UCSD-AML1 (cell line): Measurements from ENCODE around the gene ELOVL6.
"Not testable (repeated sequence)": the region's sequence is repeated elsewhere in the genome, so short reads cannot be mapped to it uniquely, and the experiment has no call there.

Experiments used
- DNase-seq: peaks from one replicate; lab custom pipeline; 2025; ENCODE audit not compliant: unreplicated experiment; lab: John Stamatoyannopoulos, UW

Gene ELOVL6

GRCh38 chr4:110039164-110039563 lies 159.3 kb downstream of the ELOVL6 start:
- not testable (repeated sequence) for DNase-seq

- peak; percentile 18 for DNase-seq
Measured at GRCh38 chr4:110034026-110034393, 164.4 kb downstream of the ELOVL6 start.

GRCh38 chr4:110033355-110034025 lies 164.9 kb downstream of the ELOVL6 start:
- DNase-seq, result no peak

GRCh38 chr4:110032603-110033002 lies 165.8 kb downstream of the ELOVL6 start:
- peak; percentile 54 for DNase-seq

- DNase-seq, result no peak
Measured at GRCh38 chr4:110025718-110026117, 172.7 kb downstream of the ELOVL6 start.

GRCh38 chr4:110025056-110025455 lies 173.4 kb downstream of the ELOVL6 start:
- no peak for DNase-seq

GRCh38 chr4:110022457-110022856 lies 176.0 kb downstream of the ELOVL6 start:
- DNase-seq, result no peak

- no peak for DNase-seq
Measured at GRCh38 chr4:110020646-110021443, 177.6 kb downstream of the ELOVL6 start.

GRCh38 chr4:110020139-110020538 lies 178.3 kb downstream of the ELOVL6 start:
- DNase-seq, result no peak

- DNase-seq, result no peak
Measured at GRCh38 chr4:110019153-110019552, 179.3 kb downstream of the ELOVL6 start.

GRCh38 chr4:110014233-110014632 lies 184.2 kb downstream of the ELOVL6 start:
- no peak for DNase-seq

- DNase-seq, result no peak
Measured at GRCh38 chr4:110012917-110013316, 185.5 kb downstream of the ELOVL6 start.

- no peak for DNase-seq
Measured at GRCh38 chr4:110010797-110011196, 187.6 kb downstream of the ELOVL6 start.

- no peak for DNase-seq
Measured at GRCh38 chr4:110009550-110009949, 188.9 kb downstream of the ELOVL6 start.

GRCh38 chr4:110008540-110008939 lies 189.9 kb downstream of the ELOVL6 start:
- DNase-seq, result no peak

GRCh38 chr4:110007217-110007616 lies 191.2 kb downstream of the ELOVL6 start:
- DNase-seq, result no peak

GRCh38 chr4:110005461-110006056 lies 192.9 kb downstream of the ELOVL6 start:
- DNase-seq, result no peak

GRCh38 chr4:110004556-110004955 lies 193.9 kb downstream of the ELOVL6 start:
- no peak for DNase-seq

- DNase-seq, result no peak
Measured at GRCh38 chr4:110003401-110004187, 194.8 kb downstream of the ELOVL6 start.

- DNase-seq, result no peak
Measured at GRCh38 chr4:110002326-110002725, 196.1 kb downstream of the ELOVL6 start.

GRCh38 chr4:109999585-109999912 lies 198.9 kb downstream of the ELOVL6 start:
- DNase-seq, result no peak
